GM12891 (cell line): ENCODE measurements around the gene AMBRA1.

Experiments
- DNase-seq: peaks from one replicate; pipeline ENCODE4 v3.0.0; 2011; ENCODE audit warnings: low spot score; ENCODE audit not compliant: insufficient read length
- FAIRE-seq: peaks from 2 replicates; lab custom pipeline; 2011; peaks lifted over from hg19 to GRCh38; lab: Jason Lieb, UNC
- PAX5 ChIP-seq: IDR thresholded peaks from 2 replicates; pipeline ENCODE4 v1.6.1; 2011; ENCODE audit warnings: low read length, moderate library complexity, mild to moderate bottlenecking; ENCODE audit not compliant: insufficient read depth, severe bottlenecking
- POLR2A ChIP-seq: IDR thresholded peaks from 2 replicates; pipeline ENCODE4 v1.6.1; 2011; ENCODE audit warnings: low read depth, low read length, control low read depth
- POLR2AphosphoS5 ChIP-seq: IDR thresholded peaks from 2 replicates; pipeline ENCODE4 v1.6.1; 2011; ENCODE audit warnings: low read depth, low read length, control low read depth
- POU2F2 ChIP-seq: IDR thresholded peaks from 2 replicates; pipeline ENCODE4 v1.6.1; 2011; ENCODE audit warnings: low read depth, mild to moderate bottlenecking, control low read depth, low read length, moderate library complexity
- SPI1 ChIP-seq: IDR thresholded peaks from 2 replicates; pipeline ENCODE4 v1.6.1; 2011; ENCODE audit warnings: low read depth, low read length, control low read depth
- TAF1 ChIP-seq: IDR thresholded peaks from 2 replicates; pipeline ENCODE4 v1.6.1; 2011; ENCODE audit warnings: low read depth, low read length, control low read depth

The AMBRA1 gene

GRCh38 chr11:46463701-46464421, 130.0 kb downstream of the AMBRA1 start:
- TF ChIP-seq SPI1 = no peak
- no peak for TF ChIP-seq POU2F2
- no peak for TF ChIP-seq POLR2A
- no peak for TF ChIP-seq TAF1
- TF ChIP-seq PAX5 = no peak
- no peak for TF ChIP-seq POLR2AphosphoS5
- FAIRE-seq (no peak), DNase-seq (no peak)

- FAIRE-seq (no peak), DNase-seq (no peak)
- TF ChIP-seq POLR2AphosphoS5 (no peak), TAF1 (no peak), POLR2A (no peak), SPI1 (no peak), POU2F2 (no peak), PAX5 (no peak)
Observed at GRCh38 chr11:46461461-46461927, 132.3 kb downstream of the AMBRA1 start.

GRCh38 chr11:46458491-46458890, 135.3 kb downstream of the AMBRA1 start:
- TF ChIP-seq PAX5 = no peak
- TF ChIP-seq POLR2AphosphoS5 = no peak
- TF ChIP-seq POLR2A = no peak
- no peak for TF ChIP-seq TAF1
- no peak for TF ChIP-seq SPI1
- no peak for TF ChIP-seq POU2F2
- DNase-seq (no peak), FAIRE-seq (no peak)

- FAIRE-seq = no peak
- no peak for DNase-seq
- TF ChIP-seq TAF1 = no peak
- TF ChIP-seq SPI1 = no peak
- TF ChIP-seq POLR2A = no peak
- TF ChIP-seq POLR2AphosphoS5 = no peak
- no peak for TF ChIP-seq POU2F2
- TF ChIP-seq PAX5 = no peak
Observed at GRCh38 chr11:46457659-46458424, 136.0 kb downstream of the AMBRA1 start.

GRCh38 chr11:46457021-46457420, 136.8 kb downstream of the AMBRA1 start:
- FAIRE-seq (no peak), DNase-seq (no peak)
- TF ChIP-seq POLR2A (no peak), SPI1 (no peak), TAF1 (no peak), POLR2AphosphoS5 (no peak), PAX5 (no peak), POU2F2 (no peak)

- FAIRE-seq (no peak), DNase-seq (no peak)
- no peak for TF ChIP-seq POLR2AphosphoS5
- TF ChIP-seq TAF1 = no peak
- no peak for TF ChIP-seq PAX5
- no peak for TF ChIP-seq POLR2A
- TF ChIP-seq SPI1 = no peak
- no peak for TF ChIP-seq POU2F2
Observed at GRCh38 chr11:46456269-46457001, 137.4 kb downstream of the AMBRA1 start.

- TF ChIP-seq POLR2A (no peak), POLR2AphosphoS5 (no peak), POU2F2 (no peak), SPI1 (no peak), TAF1 (no peak), PAX5 (no peak)
- DNase-seq = no peak
- FAIRE-seq = no peak
Observed at GRCh38 chr11:46455834-46456233, 138.0 kb downstream of the AMBRA1 start.

GRCh38 chr11:46452918-46453517, 140.8 kb downstream of the AMBRA1 start:
- TF ChIP-seq SPI1 (no peak), PAX5 (no peak), POU2F2 (no peak), TAF1 (no peak), POLR2AphosphoS5 (no peak), POLR2A (no peak)
- no peak for FAIRE-seq
- DNase-seq = no peak
